ENCODE measurements around the gene BMERB1. TPM values are rescaled to one million over a fixed set of nuclear protein-coding genes. Genes with fewer than 3 reads are reported as not detected.
"Not testable (repeated sequence)": the region's sequence is repeated elsewhere in the genome, so short reads cannot be mapped to it uniquely, and the experiment has no call there.

Gene BMERB1
- polyA plus RNA-seq (7.8 to 12.0 TPM (median 8.4 TPM) in 3 replicates), polyA minus RNA-seq (8.4 to 12.3 TPM (median 8.9 TPM) in 3 replicates)
- 7.6 TPM for polyA plus RNA-seq (2011; ENCODE audit: low read depth)
- polyA plus RNA-seq (2011; cell fraction: cytosol; rRNA removed) = 8.9 and 15.6 TPM in 2 replicates
- polyA plus RNA-seq (2011; cell fraction: nucleus; rRNA removed) = 10.1 and 14.2 TPM in 2 replicates
- polyA plus RNA-seq (2012; ENCODE audit: low replicate concordance) = 6.1 and 7.9 TPM in 2 replicates
- polyA minus RNA-seq (2011; cell fraction: cytosol; rRNA and poly(A)+ RNA removed) = 8.2 TPM
- polyA minus RNA-seq (2011; cell fraction: nucleus; rRNA and poly(A)+ RNA removed) = 2.7 and 7.7 TPM in 2 replicates

DNA sequence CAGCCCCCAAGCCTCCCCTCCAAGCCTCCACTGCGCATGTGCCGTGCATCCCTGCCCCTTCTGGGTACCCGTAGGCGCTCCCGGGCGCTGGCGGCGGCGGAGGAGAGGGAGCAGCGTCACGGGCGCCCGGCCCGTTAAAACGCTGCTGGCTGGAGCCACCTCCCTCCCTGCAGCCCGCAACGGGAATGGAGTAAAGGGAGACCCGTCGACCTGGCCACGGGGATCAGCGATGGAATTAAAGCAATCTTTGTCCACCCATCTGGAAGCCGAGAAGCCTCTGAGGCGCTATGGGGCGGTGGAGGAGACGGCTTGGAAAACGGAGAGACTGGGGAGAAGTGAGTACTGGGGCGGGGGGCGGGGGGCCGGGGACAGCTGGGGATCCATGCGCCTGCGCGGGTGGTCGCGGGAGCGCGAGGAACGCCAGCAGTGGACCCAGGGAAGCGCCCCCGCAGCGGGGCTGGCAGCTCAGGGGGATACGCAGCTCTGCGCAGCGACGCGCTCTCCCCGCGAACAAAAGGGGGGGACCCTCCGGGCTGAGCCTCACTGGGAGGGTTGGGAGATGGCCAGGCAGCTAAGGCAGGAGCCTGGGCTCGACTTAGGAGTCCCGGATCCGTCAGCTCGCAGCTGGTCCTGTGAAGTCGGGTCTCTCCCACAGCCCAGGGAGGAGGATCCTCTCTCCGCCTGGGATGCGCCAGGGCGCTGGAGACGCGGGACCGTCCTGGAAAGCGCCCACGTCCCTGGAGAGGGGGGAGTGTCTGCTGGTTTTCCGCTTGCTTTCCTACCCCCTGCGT is at the start of gene BMERB1:
Gene BMERB1, plus strand, starts transcription at position 164 of the 791 bp plus-strand sequence. Its CDS starts 66 bp downstream, at position 230.
- Histone ChIP-seq H2AFZ (ENCODE audit: control insufficient read depth, low read length) (peak within 1 kb of the TSS; percentile 90), H3K79me2 (ENCODE audit: control insufficient read depth, insufficient read depth, low read length) (no peaks in the 10 kb centered on the region), H3K9me3 (ENCODE audit: control insufficient read depth, low read depth, low read length) (no peaks in the 10 kb centered on the region), H3K27ac (ENCODE audit: control insufficient read depth, insufficient read depth, low read length) (no peak within 1 kb of the TSS), H4K20me1 (ENCODE audit: control insufficient read depth, extremely low read depth, insufficient read depth, low read length) (no peaks in the 10 kb centered on the region), H3K36me3 (ENCODE audit: control insufficient read depth in 2 of 2, extremely low read depth in 1 of 2, insufficient read depth in 2 of 2, low read length in 2 of 2) (no peaks in the 10 kb centered on the region), H3K9me1 (ENCODE audit: control insufficient read depth, extremely low read depth, insufficient read depth, low read length) (no peaks in the 10 kb centered on the region), H3K4me3 (ENCODE audit: control insufficient read depth in 2 of 3, extremely low read depth in 1 of 3, insufficient read depth in 2 of 3, low read depth in 1 of 3, low read length in 3 of 3) (peak within 1 kb of the TSS; percentile 63 to 83 (median 79)), H3K9ac (ENCODE audit: control insufficient read depth, extremely low read depth, insufficient read depth, low read length) (peak within 1 kb of the TSS; percentile 37), H3K27me3 (ENCODE audit: control insufficient read depth, extremely low read depth, insufficient read depth, low read length) (peaks cover 12% of the 10 kb centered on the region), H3K4me1 (ENCODE audit: control insufficient read depth, extremely low read depth, insufficient read depth, low read length) (peaks cover 10% of the 10 kb centered on the region), H3K4me2 (ENCODE audit: control insufficient read depth, extremely low read depth, insufficient read depth, low read depth, low read length) (peak within 1 kb of the TSS; percentile 87)
- dilution Hi-C loops (cut with MboI; ENCODE audit: extremely low pct_ligation_motif_present, low sequenced_read_pairs) = no loop called here
- DNase-seq (ENCODE audit: low read depth, low spot score) (no peak), FAIRE-seq (no peak)
- TF ChIP-seq, protein P1, sequence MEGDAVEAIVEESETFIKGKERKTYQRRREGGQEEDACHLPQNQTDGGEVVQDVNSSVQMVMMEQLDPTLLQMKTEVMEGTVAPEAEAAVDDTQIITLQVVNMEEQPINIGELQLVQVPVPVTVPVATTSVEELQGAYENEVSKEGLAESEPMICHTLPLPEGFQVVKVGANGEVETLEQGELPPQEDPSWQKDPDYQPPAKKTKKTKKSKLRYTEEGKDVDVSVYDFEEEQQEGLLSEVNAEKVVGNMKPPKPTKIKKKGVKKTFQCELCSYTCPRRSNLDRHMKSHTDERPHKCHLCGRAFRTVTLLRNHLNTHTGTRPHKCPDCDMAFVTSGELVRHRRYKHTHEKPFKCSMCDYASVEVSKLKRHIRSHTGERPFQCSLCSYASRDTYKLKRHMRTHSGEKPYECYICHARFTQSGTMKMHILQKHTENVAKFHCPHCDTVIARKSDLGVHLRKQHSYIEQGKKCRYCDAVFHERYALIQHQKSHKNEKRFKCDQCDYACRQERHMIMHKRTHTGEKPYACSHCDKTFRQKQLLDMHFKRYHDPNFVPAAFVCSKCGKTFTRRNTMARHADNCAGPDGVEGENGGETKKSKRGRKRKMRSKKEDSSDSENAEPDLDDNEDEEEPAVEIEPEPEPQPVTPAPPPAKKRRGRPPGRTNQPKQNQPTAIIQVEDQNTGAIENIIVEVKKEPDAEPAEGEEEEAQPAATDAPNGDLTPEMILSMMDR (optimal IDR thresholded peaks at IDR 0.05 in 1 of 3, IDR thresholded peaks at IDR 0.05 in 1 of 3, conservative IDR thresholded peaks at IDR 0.05 in 1 of 3; ENCODE audit: extremely low read depth in 1 of 3, insufficient read depth in 2 of 3, low read length in 3 of 3) = no peak
- no peak for TF ChIP-seq EZH2 (IDR thresholded peaks at IDR 0.05; ENCODE audit: low read length)

DNA sequence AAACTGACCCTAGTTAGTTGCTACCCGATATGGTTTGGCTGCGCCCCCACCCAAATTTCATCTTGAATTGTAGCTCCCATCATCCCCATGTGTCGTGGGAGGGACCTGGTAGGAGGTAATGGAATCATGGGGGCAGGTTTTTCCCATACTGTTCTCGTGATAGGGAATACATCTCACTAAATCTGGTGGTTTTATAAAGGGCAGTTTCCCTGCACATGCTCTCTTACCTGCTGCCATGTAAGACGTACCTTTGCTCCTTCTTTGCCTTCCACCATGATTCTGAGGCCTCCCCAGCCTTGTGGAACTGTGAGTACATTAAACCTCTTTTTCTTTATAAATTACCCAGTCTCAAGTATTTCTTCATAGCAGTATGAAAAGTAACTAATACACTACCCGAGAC is 46.3 kb upstream of the BMERB1 start:
- FAIRE-seq; dilution Hi-C loops (cut with MboI; ENCODE audit: extremely low pct_ligation_motif_present, low sequenced_read_pairs); DNase-seq (ENCODE audit: low read depth, low spot score): not testable (repeated sequence)

DNA sequence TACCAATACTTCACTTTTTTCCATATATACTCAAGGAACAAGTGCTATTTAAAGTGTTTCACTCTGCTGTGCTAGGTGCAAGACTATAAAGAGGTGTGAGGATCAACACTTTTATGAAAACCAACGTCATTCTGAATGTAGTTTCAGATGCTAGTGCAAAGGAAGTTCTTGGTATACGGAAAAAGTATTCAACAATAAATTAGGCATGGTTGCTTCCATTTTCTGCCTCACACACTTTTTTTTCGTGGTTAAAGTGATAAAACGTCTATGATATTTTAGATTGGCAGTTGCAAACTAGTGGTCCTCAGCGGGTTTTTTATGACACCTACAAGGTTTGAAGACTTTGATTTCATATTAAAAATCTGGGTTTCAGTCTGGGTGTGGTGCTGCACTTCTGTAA is 44.5 kb upstream of the BMERB1 start:
- H3K27me3 ChIP-seq (ENCODE audit: control insufficient read depth, extremely low read depth, insufficient read depth, low read length); H3K4me1 ChIP-seq (ENCODE audit: control insufficient read depth, extremely low read depth, insufficient read depth, low read length); H3K4me3 ChIP-seq (ENCODE audit: control insufficient read depth in 2 of 3, extremely low read depth in 1 of 3, insufficient read depth in 2 of 3, low read depth in 1 of 3, low read length in 3 of 3); H3K9ac ChIP-seq (ENCODE audit: control insufficient read depth, extremely low read depth, insufficient read depth, low read length); H3K36me3 ChIP-seq (ENCODE audit: control insufficient read depth in 2 of 2, extremely low read depth in 1 of 2, insufficient read depth in 2 of 2, low read length in 2 of 2); H3K9me3 ChIP-seq (ENCODE audit: control insufficient read depth, low read depth, low read length); H3K27ac ChIP-seq (ENCODE audit: control insufficient read depth, insufficient read depth, low read length); DNase-seq (ENCODE audit: low read depth, low spot score); FAIRE-seq; H3K4me2 ChIP-seq (ENCODE audit: control insufficient read depth, extremely low read depth, insufficient read depth, low read depth, low read length); H3K9me1 ChIP-seq (ENCODE audit: control insufficient read depth, extremely low read depth, insufficient read depth, low read length); H3K79me2 ChIP-seq (ENCODE audit: control insufficient read depth, insufficient read depth, low read length); H4K20me1 ChIP-seq (ENCODE audit: control insufficient read depth, extremely low read depth, insufficient read depth, low read length); dilution Hi-C loops (cut with MboI; ENCODE audit: extremely low pct_ligation_motif_present, low sequenced_read_pairs); H2AFZ ChIP-seq (ENCODE audit: control insufficient read depth, low read length): not testable (repeated sequence)

More for the DNA sequence above, 46.3 kb upstream of the BMERB1 start:
- H3K9me3 ChIP-seq (ENCODE audit: control insufficient read depth, low read depth, low read length); H3K4me2 ChIP-seq (ENCODE audit: control insufficient read depth, extremely low read depth, insufficient read depth, low read depth, low read length); H3K9ac ChIP-seq (ENCODE audit: control insufficient read depth, extremely low read depth, insufficient read depth, low read length); H2AFZ ChIP-seq (ENCODE audit: control insufficient read depth, low read length); H3K36me3 ChIP-seq (ENCODE audit: control insufficient read depth in 2 of 2, extremely low read depth in 1 of 2, insufficient read depth in 2 of 2, low read length in 2 of 2); H3K27me3 ChIP-seq (ENCODE audit: control insufficient read depth, extremely low read depth, insufficient read depth, low read length); H3K4me1 ChIP-seq (ENCODE audit: control insufficient read depth, extremely low read depth, insufficient read depth, low read length); H3K9me1 ChIP-seq (ENCODE audit: control insufficient read depth, extremely low read depth, insufficient read depth, low read length); H3K4me3 ChIP-seq (ENCODE audit: control insufficient read depth in 2 of 3, extremely low read depth in 1 of 3, insufficient read depth in 2 of 3, low read depth in 1 of 3, low read length in 3 of 3); H3K79me2 ChIP-seq (ENCODE audit: control insufficient read depth, insufficient read depth, low read length); H4K20me1 ChIP-seq (ENCODE audit: control insufficient read depth, extremely low read depth, insufficient read depth, low read length); H3K27ac ChIP-seq (ENCODE audit: control insufficient read depth, insufficient read depth, low read length): not testable (repeated sequence)

DNA sequence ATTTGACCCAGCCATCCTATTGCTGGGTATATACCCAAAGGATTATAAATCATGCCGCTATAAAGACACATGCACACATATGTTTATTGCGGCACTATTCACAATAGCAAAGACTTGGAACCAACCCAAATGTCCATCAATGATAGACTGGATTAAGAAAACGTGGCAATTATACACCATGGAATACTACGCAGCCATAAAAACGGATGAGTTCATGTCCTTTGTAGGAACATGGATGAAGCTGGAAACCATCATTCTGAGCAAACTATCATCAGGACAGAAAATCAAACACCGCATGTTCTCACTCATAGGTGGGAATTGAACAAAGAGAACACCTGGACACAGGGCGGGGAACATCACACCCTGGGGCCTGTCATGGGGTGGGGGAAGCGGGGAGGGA is 41.4 kb upstream of the BMERB1 start:
- H3K36me3 ChIP-seq (ENCODE audit: control insufficient read depth in 2 of 2, extremely low read depth in 1 of 2, insufficient read depth in 2 of 2, low read length in 2 of 2); FAIRE-seq; H3K4me3 ChIP-seq (ENCODE audit: control insufficient read depth in 2 of 3, extremely low read depth in 1 of 3, insufficient read depth in 2 of 3, low read depth in 1 of 3, low read length in 3 of 3); H3K27me3 ChIP-seq (ENCODE audit: control insufficient read depth, extremely low read depth, insufficient read depth, low read length); H3K4me2 ChIP-seq (ENCODE audit: control insufficient read depth, extremely low read depth, insufficient read depth, low read depth, low read length); H4K20me1 ChIP-seq (ENCODE audit: control insufficient read depth, extremely low read depth, insufficient read depth, low read length); dilution Hi-C loops (cut with MboI; ENCODE audit: extremely low pct_ligation_motif_present, low sequenced_read_pairs); H3K9ac ChIP-seq (ENCODE audit: control insufficient read depth, extremely low read depth, insufficient read depth, low read length); H3K9me1 ChIP-seq (ENCODE audit: control insufficient read depth, extremely low read depth, insufficient read depth, low read length); H3K9me3 ChIP-seq (ENCODE audit: control insufficient read depth, low read depth, low read length); H3K27ac ChIP-seq (ENCODE audit: control insufficient read depth, insufficient read depth, low read length); H3K79me2 ChIP-seq (ENCODE audit: control insufficient read depth, insufficient read depth, low read length); H2AFZ ChIP-seq (ENCODE audit: control insufficient read depth, low read length); H3K4me1 ChIP-seq (ENCODE audit: control insufficient read depth, extremely low read depth, insufficient read depth, low read length); DNase-seq (ENCODE audit: low read depth, low spot score): not testable (repeated sequence)

All from keratinocyte (primary cell).